GM12878 (cell line): ENCODE data around the gene SAMSN1. TPM values are rescaled to one million over a fixed set of nuclear protein-coding genes. Genes with fewer than 3 reads are reported as not detected.
A peak's percentile ranks its signal among the peaks of the same experiment; 100 is the strongest.

Experiments used
- ATAC-seq: fragments of 200-7000 bp; cut with Tn5 transposase; 3 replicates; pipeline ENCODE4 v1.9.1; 2020; ENCODE audit warnings: mild to moderate bottlenecking, moderate library complexity
- BruUV-seq: library from RNA; stranded (reverse); fragments of 400-500 nt; replicated peaks from 2 replicates; lab custom pipeline; 2021; lab: Mats Ljungman, UMichigan
- CTCF ChIA-PET: fragments of 300-600 bp; sonication (Branson Sonifier 250); formaldehyde crosslinking; extraction: SDS; loops from one replicate; lab custom pipeline; 2021; ENCODE audit warnings: inconsistent platforms; lab: Yijun Ruan, JAX
- POLR2A ChIA-PET: fragments of 350-600 bp; formaldehyde crosslinking; extraction: SDS; loops from one replicate; lab custom pipeline; 2021; ENCODE audit warnings: inconsistent platforms; lab: Charles Lee
- RAD21 ChIA-PET: fragments of 300-600 bp; sonication (Branson Sonifier 250); formaldehyde crosslinking; loops from one replicate; lab custom pipeline; 2023; ENCODE audit warnings: antibody characterized with exemption; ENCODE audit not compliant: unreplicated experiment; lab: Charles Lee
- SMC1A ChIA-PET: fragments of 300-600 bp; sonication (Branson Sonifier 250); formaldehyde crosslinking; loops from one replicate; lab custom pipeline; 2023; ENCODE audit not compliant: unreplicated experiment, uncharacterized antibody; lab: Charles Lee
- DNase-seq: peaks from one replicate; pipeline ENCODE4 v3.0.0-alpha.2; 2011; ENCODE audit warnings: low read depth, low spot score
- FAIRE-seq: peaks from 3 replicates; lab custom pipeline; 2011; peaks lifted over from hg19 to GRCh38; lab: Jason Lieb, UNC
- H2AFZ ChIP-seq: 2 replicates; pipeline ENCODE4 v1.6.0; 2011; ENCODE audit warnings: low read depth, low read length, control low read depth; ENCODE audit not compliant: control insufficient read depth
- H3K27ac ChIP-seq: 2 replicates; pipeline ENCODE4 v1.5.1; 2011; ENCODE audit warnings: control low read depth; ENCODE audit not compliant: control insufficient read depth, insufficient read depth
- H3K27me3 ChIP-seq, 2 experiments: replicated peaks in 1 of 2; 2 replicates each; pipeline versions ENCODE4 v1.6.0 to v1.6.1; 2011; ENCODE audit warnings: low read length in 1 of 2; ENCODE audit not compliant: control insufficient read depth in 2 of 2, insufficient read depth in 2 of 2
- H3K36me3 ChIP-seq, 2 experiments: 2 replicates each; pipeline ENCODE4 v1.5.1; 2011; ENCODE audit warnings: low read length in 1 of 2; ENCODE audit not compliant: control insufficient read depth in 2 of 2, insufficient read depth in 2 of 2
- H3K4me1 ChIP-seq: 2 replicates; pipeline ENCODE4 v1.6.1; 2011; ENCODE audit warnings: mild to moderate bottlenecking, low read length, moderate library complexity, mixed read lengths; ENCODE audit not compliant: control insufficient read depth, insufficient read depth
- H3K4me2 ChIP-seq: 2 replicates; pipeline ENCODE4 v1.6.0; 2011; ENCODE audit warnings: control low read depth; ENCODE audit not compliant: control insufficient read depth, insufficient read depth
- H3K4me3 ChIP-seq: fragments of 200-600 bp; sonication (generic); 2 replicates; pipeline ENCODE4 v1.5.1; 2016
- H3K79me2 ChIP-seq: 2 replicates; pipeline ENCODE4 v1.6.0; 2011; ENCODE audit warnings: low read length; ENCODE audit not compliant: control insufficient read depth, insufficient read depth
- H3K9ac ChIP-seq: 2 replicates; pipeline ENCODE4 v1.8.0; 2011; ENCODE audit warnings: low read length, control low read depth, mixed read lengths; ENCODE audit not compliant: control insufficient read depth, insufficient read depth
- H3K9me3 ChIP-seq: replicated peaks from 3 replicates; pipeline ENCODE4 v1.5.1; 2011; ENCODE audit warnings: mild to moderate bottlenecking, low read length; ENCODE audit not compliant: control insufficient read depth, insufficient read depth
- H4K20me1 ChIP-seq: 2 replicates; pipeline ENCODE4 v1.6.0; 2011; ENCODE audit not compliant: control insufficient read depth, insufficient read depth
- ATF7 ChIP-seq: fragments of 450-650 bp; IDR thresholded peaks from 2 replicates; pipeline ENCODE4 v1.6.1; 2016; ENCODE audit warnings: low read depth, mild to moderate bottlenecking
- BMI1 ChIP-seq: fragments of 450-650 bp; IDR thresholded peaks from 2 replicates; pipeline ENCODE4 v1.6.1; 2016; ENCODE audit warnings: mild to moderate bottlenecking, moderate library complexity, borderline replicate concordance
- CBX5 ChIP-seq: sonication (generic); IDR thresholded peaks from 2 replicates; pipeline ENCODE4 v1.6.1; 2016; ENCODE audit warnings: low read depth, moderate library complexity, mild to moderate bottlenecking, inconsistent platforms
- CREB1 ChIP-seq: IDR thresholded peaks from 2 replicates; pipeline ENCODE4 v1.6.1; 2012; ENCODE audit warnings: low read depth, mild to moderate bottlenecking, inconsistent platforms
- CREM ChIP-seq: IDR thresholded peaks from 2 replicates; pipeline ENCODE4 v1.6.1; 2014; ENCODE audit warnings: antibody characterized with exemption, low read depth
- GABPA ChIP-seq: IDR thresholded peaks from 2 replicates; pipeline ENCODE4 v1.6.1; 2014; ENCODE audit warnings: antibody characterized with exemption, low read depth, mild to moderate bottlenecking, inconsistent platforms
- IKZF1 ChIP-seq: fragments of 450-650 bp; conservative IDR thresholded peaks from 2 replicates; pipeline ENCODE4 v1.6.1; 2017; ENCODE audit warnings: antibody characterized with exemption, mild to moderate bottlenecking
- IRF3 ChIP-seq: fragments of 450-650 bp; IDR thresholded peaks from 2 replicates; pipeline ENCODE4 v1.6.1; 2014; ENCODE audit warnings: mild to moderate bottlenecking
- MYB ChIP-seq: fragments of 150-350 bp; IDR thresholded peaks from 2 replicates; pipeline ENCODE4 v1.6.1; 2014; ENCODE audit warnings: mild to moderate bottlenecking, low read depth, low read length, borderline replicate concordance
- PAX5 ChIP-seq: IDR thresholded peaks from 2 replicates; pipeline ENCODE4 v1.6.1; 2011; ENCODE audit warnings: low read depth, low read length, borderline replicate concordance
- POLR2A ChIP-seq: IDR thresholded peaks from 2 replicates; pipeline ENCODE4 v1.6.1; 2011; ENCODE audit warnings: low read depth, mild to moderate bottlenecking, low read length
- RELA ChIP-seq: fragments of 450-650 bp; IDR thresholded peaks from 2 replicates; pipeline ENCODE4 v1.8.0; 2014; ENCODE audit warnings: borderline replicate concordance; ENCODE audit not compliant: partially characterized antibody
- REST ChIP-seq: IDR thresholded peaks from 2 replicates; pipeline ENCODE4 v1.6.1; 2012; ENCODE audit warnings: mild to moderate bottlenecking, low read depth, low read length
- SREBF2 ChIP-seq: IDR thresholded peaks from 2 replicates; pipeline ENCODE4 v1.6.1; 2012; ENCODE audit warnings: mild to moderate bottlenecking, low read length
- TAF1 ChIP-seq: IDR thresholded peaks from 2 replicates; pipeline ENCODE4 v1.6.1; 2011; ENCODE audit warnings: mild to moderate bottlenecking, low read depth, low read length, borderline replicate concordance
- WRNIP1 ChIP-seq: IDR thresholded peaks from 2 replicates; pipeline ENCODE4 v1.6.1; 2011; ENCODE audit warnings: low read depth, low read length, improper control_type of control experiment, borderline replicate concordance
- ZBED1 ChIP-seq: IDR thresholded peaks from 2 replicates; pipeline ENCODE4 v1.6.1; 2016; ENCODE audit warnings: borderline replicate concordance
- WGBS: methylation state at CpG from one replicate; pipeline ENCODE4 v1.1.6; 2016; ENCODE audit warnings: low lambda C conversion rate; ENCODE audit not compliant: insufficient replicate concordance, insufficient coverage; ENCODE audit errors: missing lambda C conversion rate; 5-methylcytosine and 5-hydroxymethylcytosine counted together
- in situ Hi-C: fragments of 300-500 bp; cut with MboI; formaldehyde crosslinking; loops from 9 replicates; pipeline ENCODE4 v1.14.3; 2018; ENCODE audit warnings: mixed read lengths
- intact Hi-C: fragments of 100-400 bp; cut with micrococcal nuclease; formaldehyde crosslinking; loops from one replicate; pipeline ENCODE4 v1.14.2; 2022; ENCODE audit not compliant: unreplicated experiment
- polyA plus RNA-seq, 11 experiments: library from polyadenylated mRNA; depleted of rRNA in 4 of 11; unstranded in 6 of 11; stranded (reverse) in 5 of 11; fragments of >200 nt; fragmentation: Nextera tagmentation in 4 of 11; fragmentation: Illumina TruSeq in 1 of 11; extraction: Ambion mirVana in 4 of 11; extraction: Trizol in 1 of 11; gene quantifications; 1 replicate in 1 of 11; 2 replicates in 10 of 11; pipeline versions ENCODE4 v1.2.1 to v1.2.3, GENCODE V29; 2011 to 2016; ENCODE audit warnings: inconsistent platforms in 2 of 11, missing spikeins in 2 of 11, low read depth in 1 of 11
- total RNA-seq, 4 experiments: library from RNA; depleted of rRNA in 3 of 4; stranded (reverse); fragments of >200 nt in 3 of 4; fragmentation: Illumina TruSeq in 1 of 4; extraction: Trizol in 1 of 4; gene quantifications; 2 replicates each; pipeline versions ENCODE4 v1.2.1 to v1.2.3, GENCODE V29; 2013 to 2021

The SAMSN1 gene
- total and polyA plus RNA-seq, 10 of the 15 experiments (the other 5 are each of a cell fraction or from before 2014, with no cell fraction given), result 23.2 to 102 (median 44.9) TPM

GRCh38 chr21:14456911-14457310, 89.2 kb downstream of the SAMSN1 start (continued):
- TF ChIP-seq WRNIP1 (no peak), IRF3 (no peak), IKZF1 (no peak), POLR2A (no peak)

- Histone ChIP-seq H3K9ac (peak overlapping the region; percentile 78), H4K20me1 (no peaks in the 10 kb centered on the region), H2AFZ (peak overlapping the region; percentile 54), H3K4me1 (peaks cover 34% of the 10 kb centered on the region), H3K9me3 (no peaks in the 10 kb centered on the region; the same call in 1 of the 3 replicates), H3K4me3 (0 out of 2 replicates have a peak overlapping the region, but pooled peaks have one; percentile 13), H3K27ac (peak overlapping the region; percentile 96), H3K36me3 (no peaks in the 10 kb centered on the region), H3K79me2 (no peaks in the 10 kb centered on the region; the same call in 1 of the 2 replicates), H3K27me3 (no peaks in the 10 kb centered on the region), H3K4me2 (peak overlapping the region; percentile 52)
- RAD21 ChIA-PET, result interaction anchor here (0.7 to 5.8 kb wide), 27 partner anchors 10 to 425 kb away, joined by 3 to 84 read pairs (median 6); partner anchors contain the start of gene SAMSN1
- CTCF ChIA-PET, result interaction anchor here (0.9 to 6.4 kb wide), 16 partner anchors 12 to 410 kb away, joined by 3 to 46 read pairs (median 4); no protein-coding TSS in a partner anchor
- peak; percentile 91 for FAIRE-seq
- peak; percentile 82 for ATAC-seq
- TSS peak; percentile 99 for BruUV-seq
- 50% methylated on average over 8 of the region's 8 CpGs for WGBS
- POLR2A ChIA-PET, result interaction anchor here (1.0 to 2.4 kb wide), 9 partner anchors 28 to 309 kb away, joined by 4 to 16 read pairs (median 5); no protein-coding TSS in a partner anchor
- SMC1A ChIA-PET, result interaction anchor here (0.6 to 7.6 kb wide), 43 partner anchors 10 to 425 kb away, joined by 3 to 100 read pairs (median 5); partner anchors contain the start of gene HSPA13
- intact Hi-C loops (loop anchor here (1.0 to 5.0 kb wide), 6 partner anchors 26 to 421 kb away; no protein-coding TSS in a partner anchor), in situ Hi-C loops (loop anchor here (5.0 kb wide), 1 partner anchor 78 kb away; no protein-coding TSS in a partner anchor)
- DNase-seq, result peak; percentile 69
- peak; percentile 79 for TF ChIP-seq ATF7
- TF ChIP-seq TAF1, result no peak; the same call in 1 of the 2 replicates
- TF ChIP-seq CREM, result 0 out of 2 replicates have a peak, but pooled peaks have one; percentile 16
- TF ChIP-seq RELA, result no peak
- TF ChIP-seq ZBED1, result no peak; the same call in 1 of the 2 replicates
- no peak for TF ChIP-seq MYB
- 0 out of 2 replicates have a peak, but pooled peaks have one; percentile 9 for TF ChIP-seq PAX5
- TF ChIP-seq BMI1, result no peak
- TF ChIP-seq CREB1, result 0 out of 2 replicates have a peak, but pooled peaks have one; percentile 30
- no peak for TF ChIP-seq SREBF2
- no peak for TF ChIP-seq GABPA
- no peak for TF ChIP-seq REST
- TF ChIP-seq CBX5, result peak; percentile 36; the same call in 1 of the 2 replicates
Measured at GRCh38 chr21:14454016-14455009, 91.8 kb downstream of the SAMSN1 start.
